IMR-90 (cell line): Measurements from ENCODE around the gene CERK. TPM values are rescaled to one million over a fixed set of nuclear protein-coding genes. Genes with fewer than 3 reads are reported as not detected.

ENCODE experiments used
- ATAC-seq: fragments of 200-7000 bp; cut with Tn5 transposase; 2 replicates; pipeline ENCODE4 v1.9.1; 2020; ENCODE audit warnings: low read depth, mild to moderate bottlenecking, moderate library complexity
- BruUV-seq: library from RNA; stranded (reverse); fragments of 400-500 nt; replicated peaks from 2 replicates; lab custom pipeline; 2021; lab: Mats Ljungman, UMichigan
- CTCF ChIA-PET: fragments of 300-600 bp; formaldehyde crosslinking; extraction: SDS; loops from one replicate; lab custom pipeline; 2021; ENCODE audit warnings: antibody characterized with exemption; lab: Yijun Ruan, JAX
- POLR2A ChIA-PET: fragments of 300-600 bp; sonication (Branson Sonifier 250); formaldehyde crosslinking; loops from one replicate; lab custom pipeline; 2022; ENCODE audit warnings: antibody characterized with exemption; ENCODE audit not compliant: unreplicated experiment; lab: Charles Lee
- DNase-seq: peaks from one replicate; pipeline ENCODE4 v3.0.0; 2013
- H2AFZ ChIP-seq: replicated peaks from 2 replicates; pipeline ENCODE3; 2013; ENCODE audit warnings: low read length, mild to moderate bottlenecking; ENCODE audit not compliant: poor library complexity
- H2AK5ac ChIP-seq: 2 replicates; pipeline ENCODE4 v1.6.1; 2013; ENCODE audit warnings: low read depth, low read length, inconsistent platforms
- H2AK9ac ChIP-seq: replicated peaks from 2 replicates; pipeline ENCODE3; 2013; ENCODE audit warnings: mild to moderate bottlenecking, low read depth, low read length, moderate library complexity; ENCODE audit not compliant: poor library complexity
- H2BK120ac ChIP-seq: 2 replicates; pipeline ENCODE4 v1.6.1; 2013; ENCODE audit warnings: low read depth, low read length, inconsistent platforms
- H2BK15ac ChIP-seq: 3 replicates; pipeline ENCODE4 v1.6.1; 2013; ENCODE audit warnings: low read depth, low read length, inconsistent platforms
- H2BK20ac ChIP-seq: 2 replicates; pipeline ENCODE4 v1.6.1; 2013; ENCODE audit warnings: low read depth, mild to moderate bottlenecking, inconsistent platforms, low read length, moderate library complexity
- H2BK5ac ChIP-seq: 2 replicates; pipeline ENCODE4 v1.6.1; 2013; ENCODE audit warnings: mild to moderate bottlenecking, low read depth, low read length, inconsistent platforms; ENCODE audit not compliant: poor library complexity, severe bottlenecking
- H3K14ac ChIP-seq: replicated peaks from 2 replicates; pipeline ENCODE4 v1.6.1; 2013; ENCODE audit warnings: low read depth, low read length, inconsistent platforms
- H3K18ac ChIP-seq: 2 replicates; pipeline ENCODE4 v1.6.1; 2013; ENCODE audit warnings: low read depth, low read length, control low read depth
- H3K23ac ChIP-seq: 2 replicates; pipeline ENCODE4 v1.6.1; 2013; ENCODE audit warnings: low read depth, low read length, inconsistent platforms
- H3K27ac ChIP-seq: 2 replicates; pipeline ENCODE4 v1.5.1; 2013; ENCODE audit warnings: mild to moderate bottlenecking, control low read depth, low read length; ENCODE audit not compliant: insufficient read depth
- H3K27me3 ChIP-seq: 2 replicates; pipeline ENCODE4 v1.6.1; 2013; ENCODE audit warnings: low read length; ENCODE audit not compliant: control insufficient read depth, insufficient read depth
- H3K36me3 ChIP-seq: 2 replicates; pipeline ENCODE4 v1.6.1; 2013; ENCODE audit warnings: low read length, mixed read lengths; ENCODE audit not compliant: control insufficient read depth, insufficient read depth
- H3K4ac ChIP-seq: 2 replicates; pipeline ENCODE4 v1.6.1; 2013; ENCODE audit warnings: low read depth, low read length, inconsistent platforms
- H3K4me1 ChIP-seq: 2 replicates; pipeline ENCODE4 v1.6.1; 2013; ENCODE audit warnings: low read length, mixed read lengths; ENCODE audit not compliant: control insufficient read depth, insufficient read depth
- H3K4me2 ChIP-seq: 2 replicates; pipeline ENCODE4 v1.6.1; 2013; ENCODE audit warnings: low read depth, mild to moderate bottlenecking, control low read depth, low read length, moderate library complexity
- H3K4me3 ChIP-seq: 2 replicates; pipeline ENCODE4 v1.5.1; 2013; ENCODE audit warnings: low read depth, mild to moderate bottlenecking, control low read depth, low read length, moderate library complexity; ENCODE audit not compliant: insufficient read depth
- H3K56ac ChIP-seq: 2 replicates; pipeline ENCODE4 v1.6.1; 2013; ENCODE audit warnings: low read length, inconsistent platforms; ENCODE audit not compliant: insufficient read depth; ENCODE audit errors: extremely low read depth
- H3K79me1 ChIP-seq, 2 experiments: 2 replicates each; pipeline ENCODE4 v1.6.1; 2013; ENCODE audit warnings: low read length in 2 of 2, inconsistent platforms in 1 of 2, low read depth in 1 of 2
- H3K9ac ChIP-seq: 2 replicates; pipeline ENCODE4 v1.6.1; 2013; ENCODE audit warnings: low read depth, low read length, control low read depth
- H3K9me1 ChIP-seq: 2 replicates; pipeline ENCODE4 v1.6.1; 2013; ENCODE audit warnings: low read length, inconsistent platforms; ENCODE audit not compliant: insufficient read depth
- H3K9me3 ChIP-seq: 2 replicates; pipeline ENCODE4 v1.6.1; 2013; ENCODE audit warnings: low read length; ENCODE audit not compliant: control insufficient read depth, insufficient read depth
- H4K20me1 ChIP-seq: 2 replicates; pipeline ENCODE4 v1.6.1; 2013; ENCODE audit warnings: low read length, inconsistent platforms; ENCODE audit not compliant: insufficient read depth
- H4K5ac ChIP-seq: 2 replicates; pipeline ENCODE4 v1.6.1; 2013; ENCODE audit warnings: mild to moderate bottlenecking, low read depth, low read length, control low read depth
- H4K8ac ChIP-seq, 2 experiments: 2 replicates each; pipeline ENCODE4 v1.6.1; 2013; ENCODE audit warnings: low read depth in 2 of 2, low read length in 2 of 2, control low read depth in 1 of 2, inconsistent platforms in 1 of 2
- H4K91ac ChIP-seq: 2 replicates; pipeline ENCODE4 v1.6.1; 2013; ENCODE audit warnings: low read depth, low read length, inconsistent platforms; ENCODE audit not compliant: insufficient read depth
- BHLHE40 ChIP-seq: fragments of 150-350 bp; IDR thresholded peaks from 2 replicates; pipeline ENCODE4 v1.6.1; 2016; ENCODE audit warnings: mild to moderate bottlenecking, low read depth, low read length
- CEBPB ChIP-seq: IDR thresholded peaks from 2 replicates; pipeline ENCODE4 v1.6.1; 2012; ENCODE audit warnings: low read depth, low read length, improper control_type of control experiment
- CHD1 ChIP-seq: IDR thresholded peaks from 2 replicates; pipeline ENCODE4 v1.6.1; 2012; ENCODE audit warnings: low read depth, low read length, improper control_type of control experiment
- FOS ChIP-seq: fragments of 150-350 bp; IDR thresholded peaks from 2 replicates; pipeline ENCODE4 v1.6.1; 2016; ENCODE audit warnings: low read depth, low read length
- MAFK ChIP-seq: IDR thresholded peaks from 2 replicates; pipeline ENCODE4 v1.6.1; 2012; ENCODE audit warnings: low read depth, low read length, improper control_type of control experiment
- MAZ ChIP-seq: IDR thresholded peaks from 2 replicates; pipeline ENCODE4 v1.6.1; 2012; ENCODE audit warnings: low read depth, mild to moderate bottlenecking, low read length, improper control_type of control experiment, moderate library complexity, borderline replicate concordance
- MXI1 ChIP-seq: IDR thresholded peaks from 2 replicates; pipeline ENCODE4 v1.6.1; 2012; ENCODE audit warnings: low read depth, mild to moderate bottlenecking, low read length, moderate library complexity, borderline replicate concordance
- POLR2A ChIP-seq: IDR thresholded peaks from 2 replicates; pipeline ENCODE4 v1.6.1; 2012; ENCODE audit warnings: mild to moderate bottlenecking, low read depth, low read length
- RCOR1 ChIP-seq: IDR thresholded peaks from 2 replicates; pipeline ENCODE4 v1.6.1; 2012; ENCODE audit warnings: mild to moderate bottlenecking, low read length, improper control_type of control experiment; ENCODE audit not compliant: insufficient replicate concordance
- RFX5 ChIP-seq: IDR thresholded peaks from 2 replicates; pipeline ENCODE4 v1.8.0; 2012; ENCODE audit warnings: low read depth, mild to moderate bottlenecking, low read length, moderate library complexity
- WGBS, 2 experiments: methylation state at CpG; one replicate each; pipeline versions ENCODE4 v1.1.5 to v1.1.7; 2013; ENCODE audit warnings: missing lambda C conversion rate in 2 of 2; ENCODE audit not compliant: insufficient read length in 1 of 2; ENCODE audit errors: extremely low coverage in 2 of 2; 5-methylcytosine and 5-hydroxymethylcytosine counted together
- dilution Hi-C: fragments of 300-500 bp; cut with HindIII; formaldehyde crosslinking; loops from one replicate; pipeline ENCODE4 v1.14.3; 2018; ENCODE audit warnings: low sequenced_read_pairs; ENCODE audit not compliant: unreplicated experiment
- in situ Hi-C: fragments of 300-500 bp; cut with MboI; formaldehyde crosslinking; loops from 3 replicates; pipeline ENCODE4 v1.14.3; 2019; ENCODE audit warnings: low sequenced_read_pairs, inconsistent platforms, mixed read lengths
- intact Hi-C: fragments of 100-400 bp; cut with micrococcal nuclease; formaldehyde crosslinking; loops from 2 replicates; pipeline ENCODE4 v1.10.0; 2022
- polyA plus RNA-seq, 3 experiments: library from polyadenylated mRNA; depleted of rRNA; stranded (reverse); fragments of >200 nt; gene quantifications; 2 replicates each; pipeline ENCODE4 v1.2.3, GENCODE V29; 2012; ENCODE audit warnings: low replicate concordance in 1 of 3
- total RNA-seq: library from RNA; depleted of rRNA; stranded (reverse); fragments of >200 nt; gene quantifications from 2 replicates; pipeline ENCODE4 v1.2.3, GENCODE V29; 2012

Gene CERK
- total and polyA plus RNA-seq, 2 of the 4 experiments (the other 2 are of a cell fraction), result 25.3 to 38.7 TPM

- TF ChIP-seq MAZ, result 0 out of 2 replicates have a peak, but pooled peaks have one; percentile 51
- TF ChIP-seq POLR2A, result peak; percentile 80
Measured at GRCh38 chr22:46754110-46754799, 16.2 kb upstream of the CERK start (continued).

- Histone ChIP-seq H2BK15ac (peak overlapping the region; percentile 63), H4K5ac (peak overlapping the region; percentile 77), H3K18ac (peak overlapping the region; percentile 76), H3K9ac (peak overlapping the region; percentile 39), H2BK20ac (peak overlapping the region; percentile 79), H2BK120ac (peak overlapping the region; percentile 93), H3K4me2 (peak overlapping the region; percentile 66; the same call in 1 of the 2 replicates), H3K23ac (peak overlapping the region; percentile 91), H3K36me3 (no peaks in the 10 kb centered on the region), H3K56ac (peak overlapping the region; percentile 81), H2AK9ac (peak overlapping the region; percentile 98), H3K9me1 (peaks cover 32% of the 10 kb centered on the region), H3K27ac (peak overlapping the region; percentile 80), H4K8ac (peak overlapping the region; percentile 96 to 99), H2AK5ac (peak overlapping the region; percentile 99), H2BK5ac (peak overlapping the region; percentile 93), H3K14ac (peak overlapping the region; percentile 73), H4K20me1 (no peaks in the 10 kb centered on the region), H3K4ac (peak overlapping the region; percentile 92), H4K91ac (peak overlapping the region; percentile 100), H3K27me3 (no peaks in the 10 kb centered on the region), H3K4me3 (no peak overlapping the region), H3K9me3 (no peaks in the 10 kb centered on the region), H2AFZ (peak overlapping the region; percentile 85), H3K79me1 (peaks cover 0 to 11% of the 10 kb centered on the region in 2 experiments; a peak in 1 of 4 replicates), H3K4me1 (peaks cover 34% of the 10 kb centered on the region)
- in situ Hi-C loops (no loop called here), intact Hi-C loops (loop anchor here (2.0 kb wide), 1 partner anchor 61 kb away; no protein-coding TSS in a partner anchor), dilution Hi-C loops (no loop called here)
- WGBS, 2 experiments, result 78% methylated on average over 2 of the region's 4 CpGs; no CpG with 5 or more reads in 1 of the 2 experiments
- POLR2A ChIA-PET, result interaction anchor here (2.0 kb wide), 1 partner anchor 9 kb away, joined by 9 read pairs; the partner anchor contains the start of gene TBC1D22A
- no peak for ATAC-seq
- BruUV-seq, result no TSS peak
- no peak for TF ChIP-seq MXI1
- TF ChIP-seq MAFK, result no peak
- TF ChIP-seq RCOR1, result no peak
- no peak for TF ChIP-seq MAZ
- no peak for TF ChIP-seq CHD1
- TF ChIP-seq BHLHE40, result no peak
- TF ChIP-seq RFX5, result no peak
- no peak for TF ChIP-seq FOS
- TF ChIP-seq CEBPB, result no peak
- CTCF ChIA-PET, result no interaction called here
- no peak for DNase-seq
Measured at GRCh38 chr22:46753761-46754109, 15.7 kb upstream of the CERK start.
